HEK293 (cell line): ENCODE results near the gene MUC15.

Experiments used
- CTCF ChIA-PET: fragments of 350-600 bp; formaldehyde crosslinking; extraction: SDS; loops from one replicate; lab custom pipeline; 2021; ENCODE audit warnings: antibody characterized with exemption; lab: Yijun Ruan, JAX
- POLR2A ChIA-PET: fragments of 300-600 bp; formaldehyde crosslinking; extraction: SDS; loops from one replicate; lab custom pipeline; 2020; ENCODE audit warnings: antibody characterized with exemption, inconsistent platforms; lab: Yijun Ruan, JAX
- H3K27ac ChIP-seq: fragments of 200-500 bp; sonication (Bioruptor generic); 2 replicates; pipeline ENCODE4 v1.5.1; 2014; ENCODE audit warnings: low read depth, low read length, control low read depth, inconsistent platforms; ENCODE audit errors: extremely low read depth
- H3K36me3 ChIP-seq, 2 experiments: fragments of 200-500 bp in 1 of 2; sonication (Bioruptor generic) in 1 of 2; 1 replicate in 1 of 2; 2 replicates in 1 of 2; pipeline ENCODE4 v1.5.1; 2014 to 2017; ENCODE audit warnings: inconsistent platforms in 2 of 2, low read length in 2 of 2; ENCODE audit not compliant: control insufficient read depth in 2 of 2, insufficient read depth in 1 of 2
- H3K4me1 ChIP-seq: fragments of 200-500 bp; sonication (Bioruptor generic); 2 replicates; pipeline ENCODE4 v1.5.1; 2014; ENCODE audit warnings: mild to moderate bottlenecking, low read length, inconsistent platforms; ENCODE audit not compliant: control insufficient read depth, insufficient read depth
- H3K4me3 ChIP-seq: 2 replicates; pipeline ENCODE4 v1.5.1; 2011; ENCODE audit warnings: low read depth, mild to moderate bottlenecking, control low read depth, low read length, moderate library complexity
- H3K9me3 ChIP-seq: fragments of 200-500 bp; sonication (Bioruptor generic); 2 replicates; pipeline ENCODE4 v1.5.1; 2014; ENCODE audit warnings: low read depth, low read length, inconsistent platforms; ENCODE audit not compliant: control insufficient read depth, insufficient read depth
- GLIS1 ChIP-seq: fragments of 450-650 bp; formaldehyde crosslinking; IDR thresholded peaks from 2 replicates; pipeline ENCODE4 v1.5.1; 2016; ENCODE audit warnings: missing biosample characterization, missing genetic modification characterization
- HOXC10 ChIP-seq: sonication (generic); formaldehyde crosslinking; IDR thresholded peaks from 2 replicates; pipeline ENCODE4 v1.8.1; 2023; ENCODE audit warnings: mild to moderate bottlenecking, missing genetic modification reagents
- IKZF3 ChIP-seq: fragments of 450-650 bp; IDR thresholded peaks from 2 replicates; pipeline ENCODE4 v1.5.0; 2018; ENCODE audit warnings: missing biosample characterization, mild to moderate bottlenecking, missing genetic modification characterization, moderate library complexity
- SALL2 ChIP-seq: fragments of 450-650 bp; formaldehyde crosslinking; IDR thresholded peaks from 2 replicates; pipeline ENCODE4 v1.5.0; 2017; ENCODE audit warnings: missing biosample characterization, mild to moderate bottlenecking, missing genetic modification characterization, borderline replicate concordance
- TRIM28 ChIP-seq: IDR thresholded peaks from 2 replicates; pipeline ENCODE4 v1.6.1; 2011; ENCODE audit warnings: low read length, control low read depth, borderline replicate concordance
- ZFP3 ChIP-seq: fragments of 450-650 bp; formaldehyde crosslinking; IDR thresholded peaks from 2 replicates; pipeline ENCODE4 v1.5.1; 2016; ENCODE audit warnings: low read depth, missing biosample characterization, missing genetic modification characterization
- ZNF138 ChIP-seq: fragments of 450-650 bp; formaldehyde crosslinking; IDR thresholded peaks from 2 replicates; pipeline ENCODE4 v1.5.1; 2016; ENCODE audit warnings: missing biosample characterization, missing genetic modification characterization, borderline replicate concordance
- ZNF155 ChIP-seq: fragments of 450-650 bp; formaldehyde crosslinking; IDR thresholded peaks from 2 replicates; pipeline ENCODE4 v1.5.1; 2016; ENCODE audit warnings: missing biosample characterization, missing genetic modification characterization
- ZNF23 ChIP-seq: fragments of 450-650 bp; formaldehyde crosslinking; IDR thresholded peaks from 2 replicates; pipeline ENCODE4 v1.5.1; 2016; ENCODE audit warnings: missing biosample characterization, missing genetic modification characterization, borderline replicate concordance
- ZNF24 ChIP-seq: fragments of 450-650 bp; formaldehyde crosslinking; IDR thresholded peaks from 2 replicates; pipeline ENCODE4 v1.5.1; 2016; ENCODE audit warnings: missing biosample characterization, missing genetic modification characterization
- ZNF26 ChIP-seq: fragments of 450-650 bp; formaldehyde crosslinking; IDR thresholded peaks from 2 replicates; pipeline ENCODE4 v1.5.1; 2016; ENCODE audit warnings: missing biosample characterization, missing genetic modification characterization
- ZNF366 ChIP-seq: fragments of 450-650 bp; formaldehyde crosslinking; conservative IDR thresholded peaks from 2 replicates; pipeline ENCODE4 v1.5.1; 2016; ENCODE audit warnings: missing biosample characterization, missing genetic modification characterization
- ZNF37A ChIP-seq: fragments of 450-650 bp; IDR thresholded peaks from 2 replicates; pipeline ENCODE4 v1.5.1; 2018; ENCODE audit warnings: missing biosample characterization, missing genetic modification characterization
- ZNF394 ChIP-seq: fragments of 450-650 bp; formaldehyde crosslinking; IDR thresholded peaks from 2 replicates; pipeline ENCODE4 v1.5.1; 2016; ENCODE audit warnings: missing biosample characterization, missing genetic modification characterization, mild to moderate bottlenecking, moderate library complexity, borderline replicate concordance
- ZNF544 ChIP-seq: fragments of 450-650 bp; formaldehyde crosslinking; IDR thresholded peaks from 2 replicates; pipeline ENCODE4 v1.5.0; 2017; ENCODE audit warnings: missing biosample characterization, missing genetic modification characterization
- ZNF555 ChIP-seq: fragments of 450-650 bp; formaldehyde crosslinking; conservative IDR thresholded peaks from 2 replicates; pipeline ENCODE4 v1.5.1; 2017; ENCODE audit warnings: missing biosample characterization, mild to moderate bottlenecking, missing genetic modification characterization, inconsistent platforms
- ZNF621 ChIP-seq: fragments of 450-650 bp; formaldehyde crosslinking; IDR thresholded peaks from 2 replicates; pipeline ENCODE4 v1.5.1; 2017; ENCODE audit warnings: missing biosample characterization, missing genetic modification characterization
- ZNF623 ChIP-seq: fragments of 450-650 bp; formaldehyde crosslinking; IDR thresholded peaks from 2 replicates; pipeline ENCODE4 v1.5.1; 2016; ENCODE audit warnings: missing biosample characterization, missing genetic modification characterization
- ZNF654 ChIP-seq: fragments of 450-650 bp; formaldehyde crosslinking; IDR thresholded peaks from 2 replicates; pipeline ENCODE4 v1.5.1; 2016; ENCODE audit warnings: low read depth, missing biosample characterization, missing genetic modification characterization
- ZNF76 ChIP-seq: fragments of 450-650 bp; formaldehyde crosslinking; IDR thresholded peaks from 2 replicates; pipeline ENCODE4; 2016; ENCODE audit warnings: low read depth, missing biosample characterization, missing genetic modification characterization, borderline replicate concordance
- ZNF785 ChIP-seq: fragments of 450-650 bp; formaldehyde crosslinking; IDR thresholded peaks from 2 replicates; pipeline ENCODE4 v1.5.1; 2016; ENCODE audit warnings: missing biosample characterization, missing genetic modification characterization
- ZNF791 ChIP-seq: fragments of 450-650 bp; formaldehyde crosslinking; IDR thresholded peaks from 2 replicates; pipeline ENCODE4 v1.5.1; 2016; ENCODE audit warnings: missing biosample characterization, missing genetic modification characterization
- ZSCAN23 ChIP-seq: fragments of 450-650 bp; formaldehyde crosslinking; IDR thresholded peaks from 2 replicates; pipeline ENCODE4 v1.5.1; 2016; ENCODE audit warnings: missing biosample characterization, missing genetic modification characterization
- TF ChIP-seq, protein P1 (sequence below): fragments of 450-650 bp; formaldehyde crosslinking; IDR thresholded peaks from 2 replicates; pipeline ENCODE4 v1.5.1; 2017; ENCODE audit warnings: missing biosample characterization, missing genetic modification characterization
- TF ChIP-seq, protein P2 (sequence below): fragments of 450-650 bp; formaldehyde crosslinking; IDR thresholded peaks from 2 replicates; pipeline ENCODE4 v1.5.1; 2016; ENCODE audit warnings: missing biosample characterization, missing genetic modification characterization

Gene MUC15

GRCh38 chr11:26541870-26542269 is 30.2 kb downstream of the MUC15 start:
- TF ChIP-seq IKZF3 (tag by site-specific recombination) (no peak), ZSCAN23 (tag by site-specific recombination) (no peak), ZNF791 (tag by site-specific recombination) (no peak), ZNF24 (tag by site-specific recombination) (no peak), SALL2 (no peak), ZNF623 (no peak), ZNF394 (no peak), ZNF76 (tag by site-specific recombination) (no peak), ZNF23 (tag by site-specific recombination) (no peak), ZNF555 (tag by site-specific recombination) (no peak), TRIM28 (no peak), ZNF621 (tag by site-specific recombination) (no peak), ZFP3 (no peak), ZNF37A (tag by site-specific recombination) (no peak), ZNF654 (tag by site-specific recombination) (no peak), ZNF138 (tag by site-specific recombination) (no peak), ZNF155 (no peak)
- TF ChIP-seq, protein P1, sequence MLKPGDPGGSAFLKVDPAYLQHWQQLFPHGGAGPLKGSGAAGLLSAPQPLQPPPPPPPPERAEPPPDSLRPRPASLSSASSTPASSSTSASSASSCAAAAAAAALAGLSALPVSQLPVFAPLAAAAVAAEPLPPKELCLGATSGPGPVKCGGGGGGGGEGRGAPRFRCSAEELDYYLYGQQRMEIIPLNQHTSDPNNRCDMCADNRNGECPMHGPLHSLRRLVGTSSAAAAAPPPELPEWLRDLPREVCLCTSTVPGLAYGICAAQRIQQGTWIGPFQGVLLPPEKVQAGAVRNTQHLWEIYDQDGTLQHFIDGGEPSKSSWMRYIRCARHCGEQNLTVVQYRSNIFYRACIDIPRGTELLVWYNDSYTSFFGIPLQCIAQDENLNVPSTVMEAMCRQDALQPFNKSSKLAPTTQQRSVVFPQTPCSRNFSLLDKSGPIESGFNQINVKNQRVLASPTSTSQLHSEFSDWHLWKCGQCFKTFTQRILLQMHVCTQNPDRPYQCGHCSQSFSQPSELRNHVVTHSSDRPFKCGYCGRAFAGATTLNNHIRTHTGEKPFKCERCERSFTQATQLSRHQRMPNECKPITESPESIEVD (tag by site-specific recombination): no peak
- Histone ChIP-seq H3K36me3 (no peaks in the 10 kb centered on the region), H3K9me3 (no peaks in the 10 kb centered on the region), H3K4me3 (no peak overlapping the region), H3K4me1 (no peaks in the 10 kb centered on the region), H3K27ac (no peak overlapping the region)
- ChIA-PET POLR2A (no interaction called here), CTCF (no interaction called here)

DNA sequence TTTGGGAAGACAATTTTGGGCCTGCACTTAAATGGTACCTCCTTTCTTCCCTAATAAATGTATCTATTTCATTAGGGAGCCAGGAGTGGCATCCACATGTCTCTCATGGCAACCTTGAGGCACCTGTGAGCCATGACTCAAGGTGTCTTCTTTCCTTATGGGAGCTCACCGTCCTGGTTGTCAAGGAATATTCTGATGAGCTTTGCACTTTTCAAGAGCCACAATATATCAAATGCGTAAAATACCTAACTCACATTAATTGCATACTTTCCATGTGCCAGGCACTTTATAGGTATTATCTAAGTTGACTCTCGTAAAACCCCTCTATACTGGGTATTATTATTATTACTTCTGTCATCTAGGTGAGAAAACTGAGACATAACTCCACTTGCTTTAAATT is 32.5 kb downstream of the MUC15 start:
- Histone ChIP-seq H3K4me1 (no peaks in the 10 kb centered on the region), H3K27ac (no peak overlapping the region), H3K9me3 (no peaks in the 10 kb centered on the region), H3K4me3 (no peak overlapping the region), H3K36me3 (no peaks in the 10 kb centered on the region)
- TF ChIP-seq GLIS1 (tag by site-specific recombination): no peak
- TF ChIP-seq ZNF621 (tag by site-specific recombination): no peak
- TF ChIP-seq HOXC10: no peak
- TF ChIP-seq ZNF366 (tag by site-specific recombination): no peak
- TF ChIP-seq, protein P2, sequence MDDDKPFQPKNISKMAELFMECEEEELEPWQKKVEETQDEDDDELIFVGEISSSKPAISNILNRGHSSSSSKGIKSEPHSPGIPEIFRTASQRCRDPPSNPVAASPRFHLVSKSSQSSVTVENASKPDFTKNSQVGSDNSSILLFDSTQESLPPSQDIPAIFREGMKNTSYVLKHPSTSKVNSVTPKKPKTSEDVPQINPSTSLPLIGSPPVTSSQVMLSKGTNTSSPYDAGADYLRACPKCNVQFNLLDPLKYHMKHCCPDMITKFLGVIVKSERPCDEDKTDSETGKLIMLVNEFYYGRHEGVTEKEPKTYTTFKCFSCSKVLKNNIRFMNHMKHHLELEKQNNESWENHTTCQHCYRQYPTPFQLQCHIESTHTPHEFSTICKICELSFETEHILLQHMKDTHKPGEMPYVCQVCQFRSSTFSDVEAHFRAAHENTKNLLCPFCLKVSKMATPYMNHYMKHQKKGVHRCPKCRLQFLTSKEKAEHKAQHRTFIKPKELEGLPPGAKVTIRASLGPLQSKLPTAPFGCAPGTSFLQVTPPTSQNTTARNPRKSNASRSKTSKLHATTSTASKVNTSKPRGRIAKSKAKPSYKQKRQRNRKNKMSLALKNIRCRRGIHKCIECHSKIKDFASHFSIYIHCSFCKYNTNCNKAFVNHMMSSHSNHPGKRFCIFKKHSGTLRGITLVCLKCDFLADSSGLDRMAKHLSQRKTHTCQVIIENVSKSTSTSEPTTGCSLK: no peak
- TF ChIP-seq ZNF785 (tag by site-specific recombination): no peak
- no peak for TF ChIP-seq ZNF544
- no peak for TF ChIP-seq ZNF26
- POLR2A ChIA-PET: no interaction called here
- CTCF ChIA-PET: interaction anchor here (0.6 kb wide), 1 partner anchor 804 kb away, joined by 3 read pairs; no protein-coding TSS in a partner anchor
